Memory B cell (primary cell): ENCODE results near the gene PNPLA2.
A peak's percentile ranks its signal among the peaks of the same experiment; 100 is the strongest.

ENCODE experiments used
- ATAC-seq: fragments of 150-1000 bp; cut with Tn5 transposase; 2 replicates; pipeline ENCODE4 v1.10.0; 2021; ENCODE audit warnings: low read depth, mild to moderate bottlenecking, moderate library complexity
- DNase-seq, 2 donors: peaks; one replicate each; pipeline ENCODE4 v3.0.0; 2022; ENCODE audit warnings: low spot score in 2 of 2
- H3K27ac Mint-ChIP-seq: one replicate; pipeline ENCODE4 v1.8.0; 2022; ENCODE audit warnings: mild to moderate bottlenecking, moderate library complexity, mixed read lengths
- H3K27me3 Mint-ChIP-seq: one replicate; pipeline ENCODE4 v1.8.0; 2022; ENCODE audit warnings: mixed read lengths
- H3K36me3 Mint-ChIP-seq: one replicate; pipeline ENCODE4 v1.8.0; 2022; ENCODE audit warnings: mild to moderate bottlenecking, mixed read lengths
- H3K4me1 Mint-ChIP-seq: one replicate; pipeline ENCODE4 v1.8.0; 2022; ENCODE audit warnings: mixed read lengths
- H3K4me3 Mint-ChIP-seq: one replicate; pipeline ENCODE4 v1.8.0; 2022; ENCODE audit warnings: mild to moderate bottlenecking, moderate library complexity, mixed read lengths
- H3K9me3 Mint-ChIP-seq: one replicate; pipeline ENCODE4 v1.8.0; 2022; ENCODE audit warnings: mixed read lengths

Gene PNPLA2

DNA sequence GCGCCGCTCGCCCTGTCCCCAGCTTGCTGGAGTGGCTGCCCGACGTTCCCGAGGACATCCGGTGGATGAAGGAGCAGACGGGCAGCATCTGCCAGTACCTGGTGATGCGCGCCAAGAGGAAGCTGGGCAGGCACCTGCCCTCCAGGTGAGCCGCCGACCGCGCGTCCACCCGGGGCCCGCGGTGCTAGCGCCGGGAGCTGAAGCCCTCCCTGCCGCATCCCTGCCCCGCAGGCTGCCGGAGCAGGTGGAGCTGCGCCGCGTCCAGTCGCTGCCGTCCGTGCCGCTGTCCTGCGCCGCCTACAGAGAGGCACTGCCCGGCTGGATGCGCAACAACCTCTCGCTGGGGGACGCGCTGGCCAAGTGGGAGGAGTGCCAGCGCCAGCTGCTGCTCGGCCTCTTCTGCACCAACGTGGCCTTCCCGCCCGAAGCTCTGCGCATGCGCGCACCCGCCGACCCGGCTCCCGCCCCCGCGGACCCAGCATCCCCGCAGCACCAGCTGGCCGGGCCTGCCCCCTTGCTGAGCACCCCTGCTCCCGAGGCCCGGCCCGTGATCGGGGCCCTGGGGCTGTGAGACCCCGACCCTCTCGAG is 5.7 kb downstream of the PNPLA2 start:
- H3K4me1 Mint-ChIP-seq, result peaks cover 26% of the 10 kb centered on the region
- H3K27me3 Mint-ChIP-seq, result no peaks in the 10 kb centered on the region
- DNase-seq (no peak), ATAC-seq (no peak)
- peaks cover 6% of the 10 kb centered on the region for H3K36me3 Mint-ChIP-seq
- H3K27ac Mint-ChIP-seq, result no peak overlapping the region
- no peak overlapping the region for H3K4me3 Mint-ChIP-seq
- H3K9me3 Mint-ChIP-seq, result no peaks in the 10 kb centered on the region

DNA sequence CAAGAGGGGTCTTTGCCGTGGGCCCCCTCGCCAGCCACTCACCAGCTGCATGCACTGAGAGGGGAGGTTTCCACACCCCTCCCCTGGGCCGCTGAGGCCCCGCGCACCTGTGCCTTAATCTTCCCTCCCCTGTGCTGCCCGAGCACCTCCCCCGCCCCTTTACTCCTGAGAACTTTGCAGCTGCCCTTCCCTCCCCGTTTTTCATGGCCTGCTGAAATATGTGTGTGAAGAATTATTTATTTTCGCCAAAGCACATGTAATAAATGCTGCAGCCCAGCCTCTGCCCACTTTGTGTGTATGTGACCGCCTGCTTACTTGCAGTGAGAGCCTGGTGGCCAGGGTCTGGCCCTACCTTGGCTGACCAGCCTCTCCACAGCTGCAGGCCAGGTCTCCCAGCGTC is 6.2 kb downstream of the PNPLA2 start:
- H3K36me3 Mint-ChIP-seq, result peaks cover 6% of the 10 kb centered on the region
- no peak overlapping the region for H3K4me3 Mint-ChIP-seq
- ATAC-seq, result no peak
- H3K9me3 Mint-ChIP-seq, result no peaks in the 10 kb centered on the region
- no peaks in the 10 kb centered on the region for H3K27me3 Mint-ChIP-seq
- peaks cover 28% of the 10 kb centered on the region for H3K4me1 Mint-ChIP-seq
- H3K27ac Mint-ChIP-seq, result no peak overlapping the region
- no peak for DNase-seq

DNA sequence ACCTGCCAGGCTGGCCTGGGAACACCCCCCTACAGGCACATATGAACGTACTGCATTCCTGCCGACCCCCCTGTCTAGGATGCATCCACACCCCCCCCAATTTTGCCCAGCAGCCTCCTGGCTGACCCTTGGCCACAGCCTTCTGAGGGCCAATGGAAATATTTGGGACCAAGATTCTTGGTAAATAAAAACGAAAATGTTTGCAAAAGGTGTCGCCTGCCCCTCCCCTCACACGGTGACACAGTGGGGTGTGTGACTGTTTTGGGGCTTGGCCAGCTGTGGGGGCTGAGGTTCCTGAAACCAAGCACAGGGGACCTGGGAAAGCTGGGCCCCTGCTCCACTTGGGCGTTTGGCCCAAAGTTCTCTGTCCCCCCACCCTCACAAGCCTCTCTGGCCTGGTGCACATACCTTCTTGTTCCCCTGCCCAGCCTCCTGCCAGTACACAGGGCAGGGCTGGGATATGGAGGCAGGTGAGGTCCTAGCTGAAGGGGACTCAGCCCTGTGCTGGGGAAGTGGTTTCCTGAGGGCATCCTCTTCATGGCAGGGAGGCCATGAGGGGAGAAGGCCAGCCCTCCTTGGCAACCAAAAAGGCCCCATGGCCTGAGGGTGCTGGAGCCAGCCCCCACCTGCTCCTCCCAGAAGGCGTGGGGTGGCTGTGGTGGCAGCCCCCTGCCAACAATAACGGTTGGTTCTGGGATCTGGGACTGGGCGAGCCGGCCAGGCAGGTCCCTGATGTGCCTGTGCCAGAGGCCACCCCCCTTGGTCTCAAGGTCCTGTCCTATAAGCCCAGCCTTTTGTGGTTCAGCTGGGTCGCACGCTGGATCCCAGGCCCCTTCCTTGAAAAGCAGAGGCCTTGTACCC is 6.9 kb downstream of the PNPLA2 start:
- Mint-ChIP-seq H3K36me3 (peaks cover 6% of the 10 kb centered on the region), H3K4me3 (no peak overlapping the region)
- no peak for ATAC-seq

DNA sequence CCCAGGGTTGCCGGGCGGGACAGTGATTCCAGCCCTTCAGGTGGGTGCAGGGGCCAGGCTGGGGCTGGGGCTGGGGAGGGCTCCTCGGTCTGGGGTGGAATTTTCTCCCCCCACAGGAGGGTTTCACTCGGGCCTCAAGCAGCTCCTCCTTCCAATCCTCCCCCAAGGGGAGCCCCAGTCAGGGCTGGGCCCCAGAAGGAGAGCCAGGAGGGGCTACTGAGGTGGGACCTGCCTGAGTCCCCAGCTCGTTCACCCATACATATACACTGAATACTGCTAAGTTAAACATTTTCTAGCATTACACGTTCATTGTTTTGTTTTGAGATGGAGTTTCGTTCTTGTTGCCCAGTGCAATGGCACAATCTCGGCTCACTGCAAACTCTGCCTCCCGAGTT is 7.5 kb downstream of the PNPLA2 start:
- Mint-ChIP-seq H3K9me3 (no peaks in the 10 kb centered on the region), H3K4me1 (peaks cover 22% of the 10 kb centered on the region), H3K27ac (no peak overlapping the region), H3K27me3 (no peaks in the 10 kb centered on the region), H3K4me3 (peak overlapping the region; percentile 78), H3K36me3 (peaks cover 6% of the 10 kb centered on the region)
- ATAC-seq (no peak), DNase-seq (no peak)

More for the DNA sequence above, 6.9 kb downstream of the PNPLA2 start:
- Mint-ChIP-seq H3K9me3 (no peaks in the 10 kb centered on the region), H3K4me1 (peaks cover 28% of the 10 kb centered on the region), H3K27ac (no peak overlapping the region), H3K27me3 (no peaks in the 10 kb centered on the region)
- DNase-seq, result no peak

DNA sequence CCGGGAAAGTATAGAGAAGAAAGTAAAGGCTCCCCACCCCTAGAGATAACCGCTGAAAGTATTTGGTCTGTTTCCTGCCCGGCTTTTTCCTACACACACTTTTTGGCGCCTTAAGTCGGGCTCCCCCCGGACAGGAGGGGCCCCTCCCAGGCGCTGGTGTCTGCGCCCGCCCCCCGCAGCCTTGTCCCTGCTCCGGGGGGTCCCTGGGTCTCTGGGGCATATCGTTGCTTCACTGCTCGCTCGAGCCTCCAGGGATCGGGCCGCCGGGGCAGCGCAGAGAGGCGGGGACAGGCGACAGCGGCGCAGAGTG is 8.1 kb downstream of the PNPLA2 start:
- peaks cover 26% of the 10 kb centered on the region for H3K4me1 Mint-ChIP-seq
- H3K27ac Mint-ChIP-seq, result no peak overlapping the region
- ATAC-seq (peak; percentile 4), DNase-seq (no peak)
- peak overlapping the region; percentile 78 for H3K4me3 Mint-ChIP-seq
- H3K9me3 Mint-ChIP-seq, result no peaks in the 10 kb centered on the region
- peaks cover 6% of the 10 kb centered on the region for H3K36me3 Mint-ChIP-seq
- H3K27me3 Mint-ChIP-seq, result no peaks in the 10 kb centered on the region

DNA sequence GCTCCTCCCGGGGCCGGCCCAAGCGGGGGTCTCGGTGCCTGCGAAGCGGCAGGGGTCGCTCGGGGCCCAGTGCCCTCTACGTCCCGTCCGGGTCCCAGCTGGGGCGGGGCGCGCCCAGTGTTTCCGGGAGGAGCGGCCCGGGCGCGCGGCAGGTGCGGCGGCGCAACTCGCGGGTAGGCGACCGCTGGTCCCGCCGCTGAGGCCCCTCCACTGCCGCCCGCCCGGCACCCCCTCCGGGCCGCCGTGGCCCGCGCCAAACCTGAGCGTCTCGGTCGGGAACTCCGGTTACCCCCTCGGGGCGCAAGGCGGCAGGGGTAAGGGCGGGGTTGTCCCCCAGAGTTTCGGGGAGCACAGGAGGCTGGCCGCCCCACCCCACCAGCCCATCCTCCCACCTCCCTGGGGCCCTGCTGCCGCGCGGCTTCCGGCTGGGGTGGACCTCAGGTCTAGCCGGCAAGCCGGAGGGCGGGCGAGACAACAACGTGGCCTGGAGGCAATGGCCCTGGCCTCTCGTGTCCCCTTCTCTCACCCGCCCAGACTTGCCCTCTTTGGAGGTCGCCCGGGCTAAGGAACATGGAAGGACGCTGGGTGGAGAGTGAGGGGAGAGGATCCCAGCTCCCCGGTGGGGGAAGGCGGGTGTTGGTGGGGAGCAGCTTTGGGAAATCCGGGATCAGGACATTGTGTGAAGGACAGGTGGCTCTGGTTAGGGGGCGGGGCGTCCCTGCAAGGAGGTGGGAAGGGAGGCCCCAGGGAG is 8.6 kb downstream of the PNPLA2 start:
- DNase-seq (no peak), ATAC-seq (peak; percentile 12)
- Mint-ChIP-seq H3K4me1 (peaks cover 29% of the 10 kb centered on the region), H3K9me3 (no peaks in the 10 kb centered on the region), H3K27ac (peak overlapping the region; percentile 29), H3K27me3 (no peaks in the 10 kb centered on the region), H3K4me3 (peak overlapping the region; percentile 81), H3K36me3 (peaks cover 6% of the 10 kb centered on the region)

DNA sequence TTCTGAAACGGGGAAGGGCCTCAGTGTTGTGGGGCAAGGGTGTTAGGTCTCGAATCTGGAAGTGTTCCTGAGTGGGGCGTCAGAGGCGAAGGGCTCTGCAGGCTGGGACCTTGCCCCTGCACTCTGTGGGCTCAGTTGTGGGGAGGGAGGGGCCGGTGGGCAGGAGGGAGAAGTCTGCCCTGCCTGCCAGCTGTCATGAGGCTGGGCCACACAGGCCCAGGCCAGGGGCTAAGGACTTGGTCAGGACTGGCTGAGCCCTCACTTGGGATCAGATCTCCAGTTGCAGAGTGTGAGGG is 9.1 kb downstream of the PNPLA2 start, which contains the start of gene CRACR2B:
CRACR2B (plus strand) TSS at position 23 of the 296 bp plus-strand sequence. CDS start 689 bp downstream, outside the sequence.
- peaks cover 30% of the 10 kb centered on the region for H3K4me1 Mint-ChIP-seq
- H3K27me3 Mint-ChIP-seq, result no peaks in the 10 kb centered on the region
- ATAC-seq (no peak), DNase-seq (no peak)
- H3K27ac Mint-ChIP-seq, result peak within 1 kb of the TSS; percentile 29
- no peaks in the 10 kb centered on the region for H3K9me3 Mint-ChIP-seq
- H3K4me3 Mint-ChIP-seq, result peak within 1 kb of the TSS; percentile 82
- H3K36me3 Mint-ChIP-seq, result peaks cover 6% of the 10 kb centered on the region

DNA sequence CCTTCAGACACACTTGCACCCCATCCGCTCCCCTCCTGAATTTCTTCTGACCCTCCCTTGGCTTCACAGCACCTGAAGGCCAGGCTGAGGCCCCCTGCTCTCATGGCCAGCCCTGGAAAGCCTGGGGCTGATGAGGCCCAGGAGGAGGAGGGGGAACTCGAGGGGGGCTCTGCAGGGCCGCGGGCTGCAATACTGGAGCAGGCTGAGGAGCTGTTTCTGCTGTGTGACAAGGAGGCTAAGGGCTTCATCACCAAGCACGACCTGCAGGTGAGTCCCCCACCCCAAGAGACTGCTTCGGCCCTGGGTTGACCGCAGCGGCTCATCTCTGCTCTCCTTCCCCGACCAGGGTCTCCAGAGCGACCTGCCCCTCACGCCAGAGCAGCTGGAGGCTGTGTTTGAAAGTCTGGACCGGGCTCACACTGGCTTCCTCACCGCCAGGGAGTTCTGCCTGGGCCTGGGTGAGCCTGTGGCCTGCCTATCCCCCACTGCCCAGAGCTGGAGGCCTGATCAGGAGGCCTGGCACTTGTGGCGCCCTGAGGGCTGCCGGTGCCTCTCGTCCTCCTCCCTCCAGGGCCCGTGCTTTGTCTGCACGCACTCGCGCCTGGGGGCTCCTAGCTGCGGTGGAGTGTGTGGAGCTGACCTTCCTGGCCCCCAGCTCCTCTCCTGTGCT is 9.9 kb downstream of the PNPLA2 start:
- no peak for ATAC-seq
- H3K9me3 Mint-ChIP-seq, result no peaks in the 10 kb centered on the region
- H3K4me3 Mint-ChIP-seq, result peak overlapping the region; percentile 82
- H3K27ac Mint-ChIP-seq, result no peak overlapping the region
- peaks cover 30% of the 10 kb centered on the region for H3K4me1 Mint-ChIP-seq
- H3K27me3 Mint-ChIP-seq, result no peaks in the 10 kb centered on the region
- DNase-seq, result no peak
- H3K36me3 Mint-ChIP-seq, result peaks cover 6% of the 10 kb centered on the region

DNA sequence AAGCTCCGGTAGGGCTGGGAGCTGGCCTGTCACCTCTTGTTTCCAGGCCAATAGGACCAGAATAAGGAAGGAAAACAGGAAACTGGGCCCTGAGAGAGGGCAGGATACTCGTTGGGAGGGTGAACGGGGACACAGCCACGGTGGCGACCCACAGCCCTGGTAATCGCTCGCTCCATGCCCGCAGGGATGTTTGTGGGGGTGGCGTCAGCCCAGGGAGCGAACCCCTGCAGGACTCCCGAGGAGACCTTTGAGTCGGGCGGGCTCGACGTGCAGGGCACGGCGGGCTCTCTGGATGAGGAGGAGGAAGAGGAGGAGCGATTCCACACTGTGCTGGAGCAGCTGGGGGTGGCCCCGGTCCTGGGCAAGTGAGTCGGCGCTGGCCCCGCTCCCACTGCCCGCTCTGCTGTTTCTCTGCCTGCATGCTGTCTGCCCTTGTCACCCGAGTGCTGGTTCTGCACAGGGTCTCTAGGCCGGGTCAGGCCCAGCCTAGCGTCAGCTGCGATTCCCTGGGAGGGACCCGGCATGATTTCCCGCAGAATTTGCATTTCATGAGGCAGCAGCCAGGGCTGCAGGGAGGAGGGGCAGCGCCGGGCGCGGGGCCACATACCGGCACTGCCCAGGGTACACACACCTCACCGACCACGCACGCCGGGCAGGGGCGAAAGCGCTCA is 10.6 kb downstream of the PNPLA2 start:
- no peaks in the 10 kb centered on the region for H3K9me3 Mint-ChIP-seq
- DNase-seq, result no peak
- peaks cover 33% of the 10 kb centered on the region for H3K4me1 Mint-ChIP-seq
- peak; percentile 17 for ATAC-seq
- H3K36me3 Mint-ChIP-seq, result peaks cover 6% of the 10 kb centered on the region
- H3K27ac Mint-ChIP-seq, result no peak overlapping the region
- H3K27me3 Mint-ChIP-seq, result no peaks in the 10 kb centered on the region
- peak overlapping the region; percentile 82 for H3K4me3 Mint-ChIP-seq

DNA sequence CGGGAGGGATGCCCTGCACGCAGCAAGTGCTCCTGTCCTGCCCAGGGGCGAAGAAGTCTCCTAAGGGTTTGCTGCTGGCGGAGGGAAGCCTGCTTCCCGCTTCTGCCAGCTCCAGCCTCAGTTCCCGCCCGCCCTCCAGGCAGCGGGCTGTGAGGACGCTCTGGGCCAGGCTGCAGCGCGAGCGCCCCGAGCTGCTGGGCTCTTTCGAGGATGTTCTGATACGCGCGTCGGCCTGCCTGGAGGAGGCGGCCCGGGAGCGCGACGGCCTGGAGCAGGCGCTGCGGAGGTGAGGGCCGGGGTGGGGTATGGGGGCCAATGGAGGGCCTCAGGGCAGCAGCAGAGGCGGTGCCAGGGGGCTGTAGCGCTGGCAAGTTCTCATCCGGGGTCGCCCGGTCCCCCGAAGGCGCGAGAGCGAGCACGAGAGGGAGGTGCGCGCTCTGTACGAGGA is 11.2 kb downstream of the PNPLA2 start:
- peak; percentile 1 for ATAC-seq
- H3K4me1 Mint-ChIP-seq, result peaks cover 33% of the 10 kb centered on the region
- H3K36me3 Mint-ChIP-seq, result peaks cover 3% of the 10 kb centered on the region

DNA sequence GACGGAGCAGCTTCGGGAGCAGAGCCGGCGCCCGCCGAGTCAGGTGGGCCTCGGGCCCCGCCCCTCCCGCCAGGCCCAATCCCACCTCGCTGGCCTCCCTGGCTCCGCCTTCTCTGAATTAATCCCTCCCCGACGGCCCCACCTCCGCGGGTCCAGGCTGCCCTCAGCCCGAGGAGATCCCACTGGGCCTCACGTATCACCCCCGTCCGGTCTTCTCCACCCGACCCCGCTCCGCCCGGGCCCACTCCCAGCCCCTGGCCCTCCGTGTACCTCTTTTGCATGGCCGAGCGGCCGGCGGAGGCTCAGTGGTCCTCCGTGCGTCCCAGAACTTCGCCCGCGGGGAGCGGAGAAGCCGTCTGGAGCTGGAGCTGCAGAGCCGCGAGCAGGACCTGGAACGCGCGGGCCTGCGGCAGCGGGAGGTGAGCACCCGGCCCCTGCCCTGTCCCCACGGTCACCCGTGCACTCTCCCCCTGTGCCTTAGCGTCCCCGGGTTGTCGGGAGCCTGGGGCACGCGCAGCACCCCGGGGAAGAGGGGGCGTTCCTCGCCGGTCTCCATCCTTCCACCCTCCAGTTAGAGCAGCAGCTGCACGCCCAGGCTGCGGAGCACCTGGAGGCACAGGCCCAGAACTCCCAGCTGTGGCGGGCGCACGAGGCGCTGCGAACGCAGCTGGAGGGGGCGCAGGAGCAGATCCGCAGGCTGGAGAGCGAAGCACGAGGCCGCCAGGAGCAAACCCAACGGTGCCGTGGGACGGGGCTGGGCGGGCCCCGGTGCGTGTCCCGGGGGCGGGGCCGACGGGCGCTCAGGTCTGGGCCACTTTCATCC is 11.8 kb downstream of the PNPLA2 start:
- Mint-ChIP-seq H3K4me1 (peaks cover 33% of the 10 kb centered on the region), H3K27me3 (no peaks in the 10 kb centered on the region), H3K4me3 (peak overlapping the region; percentile 82), H3K36me3 (no peaks in the 10 kb centered on the region), H3K9me3 (no peaks in the 10 kb centered on the region), H3K27ac (no peak overlapping the region)
- DNase-seq (peak in 1 of 2 donors; percentile 59), ATAC-seq (peak; percentile 64)

More for the DNA sequence above, 11.2 kb downstream of the PNPLA2 start:
- H3K27ac Mint-ChIP-seq, result no peak overlapping the region
- no peaks in the 10 kb centered on the region for H3K9me3 Mint-ChIP-seq
- H3K27me3 Mint-ChIP-seq, result no peaks in the 10 kb centered on the region
- H3K4me3 Mint-ChIP-seq, result peak overlapping the region; percentile 82
- no peak for DNase-seq

DNA sequence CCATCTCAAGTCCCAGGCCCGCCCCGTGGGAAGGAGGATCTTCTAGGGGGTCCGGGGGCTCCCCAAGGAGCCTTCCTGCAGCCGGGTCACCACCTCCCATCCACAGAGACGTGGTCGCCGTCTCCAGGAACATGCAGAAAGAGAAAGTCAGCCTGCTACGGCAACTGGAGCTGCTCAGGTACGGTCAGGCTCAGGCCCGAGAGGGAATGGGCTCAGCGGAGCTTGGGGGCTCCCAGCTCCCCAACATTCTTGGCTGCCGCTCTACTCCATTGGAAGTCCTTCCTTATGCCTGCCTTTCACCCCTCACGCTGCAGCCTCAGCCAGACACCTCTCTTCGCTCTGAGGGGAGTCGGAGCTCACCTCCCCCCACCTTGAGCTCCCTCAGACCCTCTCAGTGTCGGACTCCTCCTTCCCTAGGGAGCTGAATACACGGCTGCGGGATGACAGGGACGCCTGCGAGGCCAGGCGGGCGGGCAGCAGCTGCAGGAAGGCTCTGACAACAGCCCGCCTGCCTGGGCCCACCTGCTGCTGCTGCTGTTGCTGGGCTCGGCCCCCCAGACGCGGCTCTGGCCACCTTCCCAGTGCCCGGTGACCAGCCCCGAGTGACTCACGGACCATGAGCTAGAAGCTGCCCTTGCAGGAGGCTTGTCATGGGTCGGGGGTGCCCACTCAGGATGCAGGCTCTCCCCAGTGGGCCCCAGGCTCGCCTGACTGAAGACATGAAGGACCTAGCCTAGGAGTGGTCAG is 12.6 kb downstream of the PNPLA2 start:
- Mint-ChIP-seq H3K9me3 (no peaks in the 10 kb centered on the region), H3K36me3 (no peaks in the 10 kb centered on the region), H3K27me3 (no peaks in the 10 kb centered on the region), H3K4me1 (peaks cover 33% of the 10 kb centered on the region), H3K27ac (no peak overlapping the region), H3K4me3 (peak overlapping the region; percentile 55)
- no peak for DNase-seq
- ATAC-seq, result no peak
